DOHH2 (cell line): ENCODE results near the gene MRPL34.

ENCODE experiments used
- CTCF ChIP-seq: fragments of 200-600 bp; sonication (generic); IDR thresholded peaks from one replicate; pipeline ENCODE4 v1.5.1; 2014; ENCODE audit warnings: antibody characterized with exemption, mild to moderate bottlenecking, low read depth, low read length; ENCODE audit not compliant: poor library complexity, severe bottlenecking
- EZH2phosphoT487 ChIP-seq: fragments of 200-600 bp; sonication (generic); IDR thresholded peaks from 2 replicates; pipeline ENCODE4 v1.6.1; 2017; ENCODE audit warnings: borderline replicate concordance, mild to moderate bottlenecking, antibody characterized with exemption, low read length, moderate library complexity, mixed read lengths

DNA sequence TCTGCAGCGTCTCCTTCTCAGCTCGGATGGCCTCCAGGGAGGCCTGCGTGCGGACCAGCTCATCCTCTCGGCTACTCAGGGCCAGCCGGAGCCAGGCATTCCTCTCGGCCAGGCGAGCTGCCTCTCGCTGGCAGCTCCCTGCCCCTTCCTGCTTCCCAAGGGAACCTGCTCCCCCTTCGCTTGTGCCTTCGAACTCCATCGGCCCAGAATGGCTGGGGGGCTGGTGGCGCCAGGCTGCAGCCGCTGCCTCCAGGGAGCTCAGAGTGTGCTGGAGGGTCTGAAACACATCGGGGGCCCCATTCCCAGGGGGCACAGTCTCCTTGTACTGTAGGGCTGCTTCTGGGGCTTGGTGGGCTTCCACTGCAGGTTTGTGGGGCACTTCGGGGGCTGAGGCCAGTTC is 43.1 kb upstream of the MRPL34 start:
- TF ChIP-seq CTCF, result no peak
- TF ChIP-seq EZH2phosphoT487, result no peak
